GM19238 (cell line): Measurements from ENCODE around the gene ALX4.

Source experiments
- DNase-seq: peaks from one replicate; pipeline ENCODE4 v3.0.0; 2011; ENCODE audit warnings: low spot score; ENCODE audit not compliant: insufficient read length

Gene ALX4

GRCh38 chr11:44315947-44316658 lies 6.2 kb upstream of the ALX4 start:
- no peak for DNase-seq

- no peak for DNase-seq
These were observed 4.8 kb upstream of the ALX4 start for GRCh38 chr11:44314733-44315132.

- DNase-seq, result no peak
These were observed 4.0 kb upstream of the ALX4 start for GRCh38 chr11:44313761-44314489.

GRCh38 chr11:44312876-44313275 lies 2.9 kb upstream of the ALX4 start:
- no peak for DNase-seq

- DNase-seq, result no peak
These were observed 1.7 kb upstream of the ALX4 start for GRCh38 chr11:44311339-44312261.

- DNase-seq, result no peak
These were observed 729 bp upstream of the ALX4 start for GRCh38 chr11:44310463-44311272.

- no peak for DNase-seq
These were observed 195 bp upstream of the ALX4 start for GRCh38 chr11:44310206-44310462.

GRCh38 chr11:44308923-44309477 lies 939 bp downstream of the ALX4 start:
- no peak for DNase-seq

GRCh38 chr11:44308256-44308922 lies 1.6 kb downstream of the ALX4 start:
- no peak for DNase-seq

GRCh38 chr11:44307340-44308099 lies 2.4 kb downstream of the ALX4 start:
- no peak for DNase-seq

GRCh38 chr11:44306918-44307244 lies 3.1 kb downstream of the ALX4 start:
- DNase-seq, result no peak

- no peak for DNase-seq
These were observed 3.7 kb downstream of the ALX4 start for GRCh38 chr11:44306052-44306917.

- no peak for DNase-seq
These were observed 4.4 kb downstream of the ALX4 start for GRCh38 chr11:44305470-44306051.

GRCh38 chr11:44305026-44305469 lies 4.9 kb downstream of the ALX4 start:
- DNase-seq, result no peak

- DNase-seq, result no peak
These were observed 5.6 kb downstream of the ALX4 start for GRCh38 chr11:44304091-44305025.

- no peak for DNase-seq
These were observed 6.5 kb downstream of the ALX4 start for GRCh38 chr11:44303401-44303938.
